Measurements from ENCODE around the gene MAP2. TPM values are rescaled to one million over a fixed set of nuclear protein-coding genes. Genes with fewer than 3 reads are reported as not detected.
"Not testable (repeated sequence)": the region's sequence is repeated elsewhere in the genome, so short reads cannot be mapped to it uniquely, and the experiment has no call there.

The MAP2 gene
- polyA plus RNA-seq, 1 donor from 2014 or later: 3.4 TPM

DNA sequence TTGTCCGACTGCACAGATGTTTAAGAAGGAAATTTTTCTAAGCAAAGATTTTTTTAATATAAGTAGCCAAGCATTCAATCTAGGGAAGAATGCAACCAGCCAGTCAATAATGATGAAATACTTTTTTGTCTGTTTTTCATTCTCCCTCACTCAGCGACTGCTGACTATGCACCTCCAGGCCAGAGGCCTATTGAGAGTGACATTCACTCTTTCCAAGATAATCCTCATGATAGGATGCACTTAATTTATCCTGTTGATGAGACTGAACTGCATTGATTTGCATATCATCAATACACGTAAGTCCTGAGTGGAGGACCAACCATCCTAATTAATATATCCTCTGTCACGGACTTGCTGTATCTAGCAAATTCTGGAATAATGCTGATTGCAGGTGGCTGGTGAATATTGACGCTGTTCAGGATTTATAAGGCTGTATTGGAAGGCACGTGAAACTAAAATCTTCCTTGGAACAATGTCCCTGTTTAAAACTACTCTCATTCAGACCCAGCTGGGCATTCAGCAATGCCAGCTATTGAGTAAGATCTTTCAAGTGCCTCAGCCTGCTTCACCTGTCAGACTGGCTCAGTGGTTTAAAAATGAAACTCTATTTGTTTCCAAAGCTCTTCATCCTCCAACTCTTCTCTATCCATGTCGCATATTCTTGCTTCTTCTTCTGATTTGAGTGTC, 142.2 kb downstream of the MAP2 start:
- Mint-ChIP-seq H3K36me3 (peaks cover 4% of the 10 kb centered on the region), H3K27ac (no peak overlapping the region), H3K4me3 (no peak overlapping the region), H3K9me3 (peaks cover 0 to 2% (median 0%) of the 10 kb centered on the region in 3 donors), H3K27me3 (peaks cover 3% of the 10 kb centered on the region), H3K4me1 (peaks cover 0 to 4% (median 0%) of the 10 kb centered on the region in 3 donors)

DNA sequence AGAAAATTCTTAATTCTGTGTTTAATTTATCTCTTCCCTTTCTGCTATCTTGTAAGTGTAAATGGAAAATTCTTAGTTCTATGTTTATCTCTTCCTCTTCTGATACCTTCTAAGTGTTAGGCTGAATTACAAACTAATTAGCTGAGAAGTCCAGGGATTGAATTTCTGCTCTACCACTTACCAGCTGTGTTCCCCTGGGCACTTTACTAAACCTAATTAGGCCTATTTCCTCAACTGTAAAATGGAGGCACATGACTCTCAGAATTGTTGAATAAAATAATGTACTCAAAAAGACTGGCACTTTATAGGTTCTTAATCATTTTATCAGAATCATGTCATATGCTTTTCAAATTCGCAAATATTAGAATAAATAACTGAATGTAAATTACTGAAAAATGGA, 146.3 kb downstream of the MAP2 start:
- Mint-ChIP-seq H3K36me3 (no peaks in the 10 kb centered on the region), H3K27ac (no peak overlapping the region), H3K9me3 (no peaks in the 10 kb centered on the region), H3K4me3 (no peak overlapping the region), H3K4me1 (no peaks in the 10 kb centered on the region), H3K27me3 (peaks cover 3% of the 10 kb centered on the region)

DNA sequence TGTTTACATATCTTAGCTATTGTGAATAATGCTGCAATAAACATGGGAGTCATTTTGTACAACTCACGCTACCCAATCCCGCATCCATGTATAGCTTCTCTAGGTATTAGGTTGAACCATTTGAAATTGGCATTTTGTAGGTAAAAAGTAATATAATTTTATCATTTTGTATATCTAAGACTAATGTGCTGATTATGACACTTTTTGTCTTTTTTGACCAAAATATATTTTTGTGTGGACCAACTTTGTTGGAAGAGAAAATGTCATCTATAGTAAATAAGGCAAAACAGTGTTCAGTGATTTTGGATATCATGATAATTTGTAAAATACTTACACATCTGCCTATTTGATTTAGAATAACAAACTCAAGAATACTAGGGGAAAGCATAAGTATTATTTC, 150.7 kb downstream of the MAP2 start:
- Mint-ChIP-seq H3K4me3 (no peak overlapping the region), H3K4me1 (peaks cover 4 to 6% (median 5%) of the 10 kb centered on the region in 3 donors), H3K36me3 (no peaks in the 10 kb centered on the region), H3K27me3 (peaks cover 3% of the 10 kb centered on the region), H3K9me3 (no peaks in the 10 kb centered on the region), H3K27ac (no peak overlapping the region)

DNA sequence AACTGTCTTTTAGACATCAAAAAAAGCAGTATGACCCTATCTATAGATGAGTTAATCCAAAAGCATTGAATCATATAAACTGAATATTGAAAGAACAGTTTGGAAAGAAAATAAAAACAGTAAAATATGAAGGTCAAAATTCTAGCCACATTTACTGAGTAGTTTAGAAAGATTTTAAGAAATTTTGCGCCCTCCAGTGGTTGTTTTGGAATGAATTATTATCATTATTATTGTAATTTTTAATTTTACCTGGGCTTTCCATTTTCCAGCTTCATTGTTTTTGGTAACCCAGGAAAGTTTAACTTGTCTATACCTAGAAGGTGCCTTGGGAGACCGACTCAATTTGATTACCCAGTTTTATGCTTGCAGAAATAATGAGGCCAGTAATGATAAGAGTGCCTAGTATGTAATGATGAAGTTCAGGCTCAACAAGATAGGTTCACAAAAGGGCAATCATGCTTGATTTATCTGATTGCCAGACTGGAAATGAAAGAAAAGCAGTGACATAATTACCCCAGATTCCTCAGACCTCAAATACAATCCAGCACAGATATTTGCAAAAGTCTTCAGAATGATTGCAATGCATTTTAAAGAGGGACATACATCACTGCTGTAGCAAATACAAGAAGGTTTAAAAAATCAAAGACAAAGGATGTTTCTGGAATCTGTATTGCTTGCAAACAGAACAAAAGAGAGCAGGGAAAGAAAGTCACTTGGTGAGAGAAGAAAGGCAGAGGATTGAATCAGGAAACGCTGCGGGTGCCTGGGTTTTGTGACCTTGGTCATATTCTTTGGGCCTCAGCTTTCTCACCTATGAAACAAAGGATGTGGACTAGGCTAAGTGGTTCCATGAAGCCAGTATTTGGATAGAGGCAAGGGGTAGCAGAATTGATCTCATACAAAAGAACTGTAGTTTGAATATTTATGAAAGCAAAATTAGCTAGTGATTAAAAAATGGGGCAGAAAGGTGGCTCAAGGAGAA, 153.8 kb downstream of the MAP2 start:
- peak overlapping the region in 1 of 3 donors; percentile 39 for H3K27ac Mint-ChIP-seq
- H3K4me1 Mint-ChIP-seq: peaks cover 4 to 6% (median 5%) of the 10 kb centered on the region in 3 donors
- no peaks in the 10 kb centered on the region for H3K9me3 Mint-ChIP-seq
- H3K4me3 Mint-ChIP-seq: no peak overlapping the region
- H3K36me3 Mint-ChIP-seq: no peaks in the 10 kb centered on the region
- no peaks in the 10 kb centered on the region for H3K27me3 Mint-ChIP-seq

GRCh38 chr2:209578394-209579001, 154.7 kb downstream of the MAP2 start:
- Mint-ChIP-seq H3K27me3 (no peaks in the 10 kb centered on the region), H3K27ac (no peak overlapping the region), H3K36me3 (no peaks in the 10 kb centered on the region), H3K9me3 (no peaks in the 10 kb centered on the region), H3K4me3 (peak overlapping the region in 2 of 4 donors; percentile 47 to 58), H3K4me1 (peaks cover 4 to 6% (median 5%) of the 10 kb centered on the region in 3 donors)

GRCh38 chr2:209579230-209579749, 155.4 kb downstream of the MAP2 start:
- H3K4me3 Mint-ChIP-seq: peak overlapping the region in 2 of 4 donors; percentile 51 to 79
- peaks cover 4 to 6% (median 5%) of the 10 kb centered on the region in 3 donors for H3K4me1 Mint-ChIP-seq
- H3K36me3 Mint-ChIP-seq: no peaks in the 10 kb centered on the region
- H3K9me3 Mint-ChIP-seq: no peaks in the 10 kb centered on the region
- no peaks in the 10 kb centered on the region for H3K27me3 Mint-ChIP-seq
- H3K27ac Mint-ChIP-seq: no peak overlapping the region

- Mint-ChIP-seq H3K4me1 (peaks cover 0 to 2% (median under 1%) of the 10 kb centered on the region in 3 donors), H3K36me3 (no peaks in the 10 kb centered on the region), H3K27ac (no peak overlapping the region), H3K9me3 (no peaks in the 10 kb centered on the region), H3K27me3 (peaks cover 2% of the 10 kb centered on the region), H3K4me3 (no peak overlapping the region)
Observed at GRCh38 chr2:209581040-209581439, 157.2 kb downstream of the MAP2 start.

GRCh38 chr2:209582281-209582680, 158.4 kb downstream of the MAP2 start:
- Mint-ChIP-seq H3K9me3 (no peaks in the 10 kb centered on the region), H3K27ac (no peak overlapping the region), H3K4me1 (peaks cover 0 to 2% (median 0%) of the 10 kb centered on the region in 3 donors), H3K4me3 (no peak overlapping the region), H3K36me3 (no peaks in the 10 kb centered on the region), H3K27me3 (peaks cover 2% of the 10 kb centered on the region)

GRCh38 chr2:209584472-209584871, 160.6 kb downstream of the MAP2 start:
- H3K4me3 Mint-ChIP-seq: no peak overlapping the region
- no peaks in the 10 kb centered on the region for H3K4me1 Mint-ChIP-seq
- H3K27me3 Mint-ChIP-seq: peaks cover 2% of the 10 kb centered on the region
- H3K36me3 Mint-ChIP-seq: no peaks in the 10 kb centered on the region
- no peak overlapping the region for H3K27ac Mint-ChIP-seq
- no peaks in the 10 kb centered on the region for H3K9me3 Mint-ChIP-seq

GRCh38 chr2:209584915-209585314, 161.1 kb downstream of the MAP2 start:
- Mint-ChIP-seq H3K9me3 (no peaks in the 10 kb centered on the region), H3K4me3 (no peak overlapping the region), H3K27ac (no peak overlapping the region), H3K36me3 (no peaks in the 10 kb centered on the region), H3K4me1 (no peaks in the 10 kb centered on the region), H3K27me3 (peaks cover 2% of the 10 kb centered on the region)

DNA sequence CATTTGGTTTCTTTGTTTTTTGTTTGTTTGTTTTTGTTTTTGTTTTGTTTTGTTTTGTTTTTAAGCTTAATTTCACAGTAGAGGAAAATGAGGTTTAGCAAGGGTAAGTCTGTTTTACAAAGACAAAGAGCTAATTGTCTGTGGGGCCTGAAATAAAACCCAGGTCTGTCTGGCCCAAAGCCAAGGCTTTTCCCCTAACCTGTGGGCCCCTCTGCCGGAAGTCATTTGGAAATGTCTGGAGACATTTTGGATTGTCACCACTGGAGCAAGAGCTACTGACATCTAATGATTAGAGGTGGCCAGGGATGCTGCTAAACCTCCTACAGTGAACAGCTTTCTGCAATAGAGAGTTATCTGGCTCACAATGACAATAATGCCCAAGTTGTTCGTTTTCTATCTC, 167.2 kb downstream of the MAP2 start:
- Mint-ChIP-seq H3K36me3 (peaks cover 2% of the 10 kb centered on the region), H3K4me1 (no peaks in the 10 kb centered on the region), H3K27ac (no peak overlapping the region), H3K27me3 (no peaks in the 10 kb centered on the region), H3K9me3 (peaks cover 0 to 1% (median 0%) of the 10 kb centered on the region in 3 donors), H3K4me3 (no peak overlapping the region)

GRCh38 chr2:209592106-209592505, 168.3 kb downstream of the MAP2 start:
- peaks cover 0 to 1% (median 0%) of the 10 kb centered on the region in 3 donors for H3K9me3 Mint-ChIP-seq
- no peak overlapping the region for H3K4me3 Mint-ChIP-seq
- H3K27ac Mint-ChIP-seq: peak overlapping the region in 1 of 3 donors; percentile 1
- H3K4me1 Mint-ChIP-seq: no peaks in the 10 kb centered on the region
- H3K36me3 Mint-ChIP-seq: peaks cover 2% of the 10 kb centered on the region
- no peaks in the 10 kb centered on the region for H3K27me3 Mint-ChIP-seq

- Mint-ChIP-seq H3K4me1 (no peaks in the 10 kb centered on the region), H3K27me3 (no peaks in the 10 kb centered on the region), H3K9me3 (peaks cover 0 to 1% (median 0%) of the 10 kb centered on the region in 3 donors), H3K27ac (no peak overlapping the region), H3K4me3 (no peak overlapping the region), H3K36me3 (peaks cover 2% of the 10 kb centered on the region)
Observed at GRCh38 chr2:209593930-209594329, 170.1 kb downstream of the MAP2 start.

GRCh38 chr2:209596262-209596661, 172.4 kb downstream of the MAP2 start:
- H3K9me3 Mint-ChIP-seq: peaks cover 0 to 3% (median 0%) of the 10 kb centered on the region in 3 donors
- no peak overlapping the region for H3K27ac Mint-ChIP-seq
- no peaks in the 10 kb centered on the region for H3K4me1 Mint-ChIP-seq
- H3K36me3 Mint-ChIP-seq: peaks cover 2% of the 10 kb centered on the region
- H3K4me3 Mint-ChIP-seq: no peak overlapping the region
- no peaks in the 10 kb centered on the region for H3K27me3 Mint-ChIP-seq

- H3K36me3 Mint-ChIP-seq, H3K27me3 Mint-ChIP-seq, H3K27ac Mint-ChIP-seq, H3K9me3 Mint-ChIP-seq, H3K4me1 Mint-ChIP-seq, H3K4me3 Mint-ChIP-seq: not testable (repeated sequence)
Observed at GRCh38 chr2:209598227-209598626, 174.4 kb downstream of the MAP2 start.

All from IgD-negative memory B cell (primary cell).